ENCODE data around the gene PPM1L.
"Not testable (repeated sequence)": the region's sequence is repeated elsewhere in the genome, so short reads cannot be mapped to it uniquely, and the experiment has no call there.

PPM1L gene

DNA sequence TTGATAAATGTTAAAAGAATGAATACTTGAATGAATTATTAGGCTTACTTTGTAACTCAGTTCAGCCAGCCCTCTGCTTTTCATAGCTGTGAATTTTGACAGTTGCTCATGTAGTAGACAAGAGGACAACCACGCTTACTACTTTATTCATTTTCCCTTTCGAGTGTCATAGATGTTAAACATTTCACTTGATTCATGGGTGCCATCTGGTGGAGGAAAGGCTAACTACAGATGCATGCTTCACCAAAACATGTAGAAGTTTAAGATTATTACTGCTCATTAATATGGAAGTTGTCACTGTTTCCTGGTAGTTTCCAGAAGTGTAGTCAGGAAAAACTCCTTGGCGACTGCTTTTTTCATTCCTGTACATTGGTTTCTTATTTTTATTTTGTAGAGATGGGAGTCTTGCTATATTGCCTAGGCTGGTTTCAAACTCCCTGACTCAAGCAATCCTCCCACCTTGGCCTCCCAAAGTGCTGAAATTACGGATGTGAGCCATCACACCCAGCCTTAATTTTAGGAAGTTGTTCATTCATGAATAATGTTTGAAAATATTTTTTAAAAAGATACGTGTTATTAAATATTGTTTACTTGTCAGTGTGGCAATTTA, 186.0 kb downstream of the PPM1L start:
- DNase-seq, result peak; percentile 67

DNA sequence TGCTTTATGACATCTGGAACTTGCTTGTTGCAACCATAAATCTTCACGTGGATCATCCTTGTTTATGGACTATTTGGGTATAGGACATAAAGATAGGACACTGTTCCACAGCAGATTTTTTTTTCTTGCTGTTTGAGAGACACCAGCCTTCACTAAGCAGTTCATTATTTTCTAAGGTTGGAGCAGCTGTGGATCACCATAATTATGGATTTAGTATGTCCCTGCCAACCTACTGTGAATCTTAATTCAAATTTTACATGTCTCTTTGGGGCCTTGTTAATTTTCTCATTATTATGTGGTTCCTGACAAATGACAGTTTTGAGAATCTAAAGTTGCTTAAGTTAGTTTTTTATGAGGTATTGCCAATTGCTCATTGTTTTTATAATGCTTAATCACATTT, 188.0 kb downstream of the PPM1L start:
- DNase-seq, result no peak

DNA sequence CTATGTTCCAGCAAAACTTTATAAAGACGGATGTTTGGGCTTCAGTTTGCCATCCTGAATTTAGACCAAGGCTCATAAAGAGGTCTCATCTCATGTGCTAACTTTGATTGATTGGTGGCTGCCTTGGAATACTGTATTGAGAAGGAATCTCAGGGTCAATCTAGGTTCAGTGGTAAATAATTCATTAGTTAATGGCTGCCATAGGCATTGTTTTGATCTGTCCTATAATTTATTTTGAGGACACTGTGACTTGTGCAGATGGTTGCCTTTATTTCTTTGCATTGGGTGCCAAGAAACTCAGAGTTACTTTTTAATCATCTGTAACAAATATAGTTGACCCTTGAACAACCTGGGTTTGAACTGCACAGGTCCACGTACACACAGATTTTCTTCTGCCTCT, 189.3 kb downstream of the PPM1L start:
- DNase-seq, result no peak

DNA sequence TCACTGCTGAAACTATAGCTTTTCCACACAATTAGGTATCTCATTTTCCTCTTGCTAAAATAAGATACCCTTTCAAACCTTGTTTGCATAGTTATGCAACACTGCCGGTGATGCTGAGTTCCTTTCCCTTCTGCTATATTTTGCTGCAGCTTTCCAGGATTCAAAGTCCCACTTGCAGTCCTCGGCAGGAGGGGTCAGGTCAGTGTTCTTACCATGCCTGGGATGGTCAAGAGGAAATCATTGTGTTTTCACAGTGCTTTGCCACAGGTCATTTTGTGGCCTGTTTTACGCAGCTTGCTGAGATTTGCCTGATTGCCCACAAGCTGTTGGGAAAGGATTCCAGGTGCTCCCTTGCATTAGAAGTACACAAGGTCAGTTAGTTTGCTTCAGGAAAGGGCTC, 192.2 kb downstream of the PPM1L start:
- DNase-seq, result no peak

DNA sequence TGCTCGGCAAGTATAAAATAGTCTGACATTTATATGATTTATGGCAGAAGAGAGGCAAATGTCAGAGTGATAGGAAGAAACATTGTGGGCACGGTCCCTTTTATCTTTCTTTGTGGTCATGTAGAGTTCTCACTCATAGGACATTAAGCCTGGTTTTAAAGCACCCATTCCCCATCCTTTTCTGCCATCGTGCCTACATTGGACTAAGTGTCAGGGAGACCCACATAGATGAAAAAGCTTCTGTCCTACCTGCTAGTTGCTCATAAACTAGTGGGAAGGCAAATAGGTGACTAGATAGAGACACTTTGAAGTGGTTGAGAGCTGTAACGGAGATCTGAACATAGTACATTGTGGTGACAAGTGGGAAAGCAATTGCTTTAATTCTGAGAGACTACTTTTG, 193.4 kb downstream of the PPM1L start:
- no peak for DNase-seq

DNA sequence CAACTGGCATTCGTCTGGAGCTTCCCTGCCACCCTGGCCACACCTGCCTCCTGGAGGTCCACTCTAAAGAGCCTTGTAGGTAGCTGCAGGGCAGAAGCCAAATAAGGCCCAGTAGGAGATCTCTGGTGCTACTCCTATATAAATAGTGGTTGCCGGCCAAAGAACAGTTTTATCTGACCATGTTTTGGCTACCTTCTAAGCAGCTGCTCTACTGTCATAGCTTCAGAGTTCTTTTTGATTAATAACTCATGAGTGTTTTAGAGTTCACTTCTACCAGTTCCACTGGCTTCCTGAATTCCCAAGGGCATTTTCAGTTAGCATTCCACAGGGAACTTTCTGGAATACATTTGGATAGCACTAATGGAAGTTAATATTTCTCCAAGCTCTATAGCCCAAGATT, 194.5 kb downstream of the PPM1L start:
- DNase-seq, result no peak

DNA sequence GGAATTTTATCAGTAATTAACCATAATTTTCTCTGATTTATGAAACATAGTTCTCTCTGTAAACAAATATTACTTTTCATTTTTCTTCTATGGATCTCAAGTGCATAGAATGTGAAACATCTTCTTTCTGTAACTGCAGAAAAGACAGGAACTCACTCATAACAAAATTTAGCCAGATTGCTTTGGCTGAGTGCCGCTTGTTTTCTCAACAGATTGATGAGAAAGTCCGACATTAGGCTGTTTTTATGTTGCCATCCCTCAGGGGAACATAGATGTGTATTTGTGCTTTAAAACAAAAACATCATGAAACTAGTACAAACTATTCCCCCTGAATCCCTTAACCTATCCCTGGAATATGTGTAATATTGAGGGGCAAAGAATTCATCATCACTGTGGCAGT, 194.9 kb downstream of the PPM1L start:
- no peak for DNase-seq

DNA sequence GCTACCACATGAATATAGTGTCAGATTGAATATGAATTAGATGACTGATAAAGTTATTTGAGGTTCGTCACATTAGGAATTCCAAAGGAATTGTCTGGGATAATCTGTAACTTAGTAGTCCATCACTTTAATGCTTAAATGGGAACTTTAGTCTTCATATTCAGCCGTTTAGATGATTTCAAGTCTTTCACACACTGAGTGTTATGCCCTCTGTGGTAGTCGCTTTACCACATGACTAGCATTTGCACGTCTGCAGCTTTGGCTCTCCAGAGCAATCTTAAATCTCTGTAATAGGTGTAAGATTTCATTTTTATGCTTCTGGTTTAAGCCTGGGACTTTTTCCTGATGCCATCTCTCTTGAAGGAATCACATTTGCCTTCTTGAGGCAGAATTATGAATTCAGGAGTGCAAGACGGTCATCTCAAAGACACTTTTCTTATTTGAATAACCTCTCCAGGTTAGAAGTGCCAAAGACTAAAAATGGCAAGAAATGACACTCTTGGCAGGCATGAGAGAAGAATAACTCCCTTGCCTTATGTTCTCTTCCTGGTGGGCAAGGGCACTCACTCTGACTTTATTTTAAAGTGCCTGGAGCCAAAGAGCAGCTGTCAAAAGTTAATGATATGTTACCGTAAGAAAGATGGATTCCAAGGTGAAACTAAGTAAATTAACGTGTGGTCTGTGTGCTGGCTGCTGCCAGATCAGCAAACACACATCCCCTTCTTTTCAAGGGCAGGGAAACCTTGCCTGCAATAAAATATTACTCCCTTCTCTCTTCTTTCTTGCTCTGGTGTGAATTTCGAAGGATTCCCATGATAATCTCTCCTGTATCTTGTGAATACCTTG, 195.8 kb downstream of the PPM1L start:
- DNase-seq, result no peak

DNA sequence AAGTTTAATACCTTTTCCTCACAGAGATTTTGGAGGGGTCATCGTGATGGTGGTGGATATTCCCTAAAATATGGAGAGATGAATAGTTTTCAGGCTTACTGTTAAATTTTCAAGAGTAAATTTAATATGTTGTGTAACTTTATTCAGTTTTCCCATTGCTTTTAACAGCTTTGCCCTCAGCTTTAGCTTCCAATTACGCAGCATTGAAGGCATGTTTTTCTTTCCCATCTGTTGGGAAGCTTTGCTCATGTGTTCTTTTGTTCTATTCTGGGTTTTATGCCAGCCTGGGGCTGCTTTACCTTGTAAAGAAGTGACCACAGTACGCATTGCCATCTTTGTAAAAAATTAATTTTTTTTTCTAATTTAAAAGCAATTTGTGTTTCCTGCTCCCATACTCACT, 197.7 kb downstream of the PPM1L start:
- no peak for DNase-seq

DNA sequence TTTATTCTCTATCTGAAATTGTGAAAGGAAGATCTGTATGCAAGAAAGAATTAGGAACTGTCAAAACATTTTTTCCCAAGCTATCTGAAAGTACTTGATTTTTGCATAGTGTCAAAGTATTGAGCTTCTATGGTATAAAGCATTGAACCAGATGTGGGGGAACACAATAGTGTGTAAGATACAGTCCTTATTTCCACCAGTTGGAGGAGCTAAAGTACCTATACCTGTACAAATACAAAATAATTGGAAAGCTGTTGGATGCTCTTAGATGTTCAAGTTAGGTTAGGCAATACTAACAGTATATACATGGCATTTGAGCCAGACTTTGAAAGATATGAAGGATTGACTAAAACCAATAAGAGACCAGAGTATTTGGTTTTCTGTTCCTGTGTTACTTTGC, 200.8 kb downstream of the PPM1L start:
- no peak for DNase-seq

DNA sequence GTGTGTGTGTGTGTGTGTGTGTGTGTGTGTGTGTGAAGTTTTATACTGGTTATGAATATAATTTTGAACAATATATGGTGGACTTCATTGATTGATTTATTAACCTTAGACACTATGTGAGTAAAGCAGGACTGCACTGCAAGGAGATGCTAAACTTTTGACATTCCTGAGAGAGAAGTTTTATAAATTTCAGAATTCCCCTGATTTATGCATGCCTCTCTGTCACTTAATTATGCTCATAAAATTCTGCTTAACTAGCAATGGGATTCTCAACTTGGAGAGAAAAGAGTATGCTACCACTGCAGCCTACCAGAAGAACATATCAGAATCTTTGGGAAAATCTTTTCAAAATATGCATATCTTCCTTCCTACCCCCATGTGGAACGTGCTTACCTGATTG, 204.5 kb downstream of the PPM1L start:
- no peak for DNase-seq

DNA sequence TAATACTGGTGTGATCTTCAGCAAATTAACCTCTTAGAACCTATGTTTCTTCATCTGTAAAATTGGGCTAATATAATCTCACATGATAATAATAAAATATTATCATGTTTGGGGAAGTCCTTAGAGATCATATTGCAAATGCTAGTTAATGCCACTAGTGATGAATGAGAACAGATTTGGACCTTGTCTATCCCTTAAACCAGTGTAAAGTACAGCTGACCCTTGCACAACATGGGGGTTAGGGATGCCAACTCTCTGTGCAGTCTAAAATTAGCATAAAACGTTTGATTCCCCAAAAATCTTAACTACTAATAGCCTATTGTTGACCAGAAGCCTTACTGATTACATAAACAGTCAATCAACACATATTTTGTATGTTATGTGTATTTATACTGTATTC, 207.9 kb downstream of the PPM1L start:
- DNase-seq, result no peak

DNA sequence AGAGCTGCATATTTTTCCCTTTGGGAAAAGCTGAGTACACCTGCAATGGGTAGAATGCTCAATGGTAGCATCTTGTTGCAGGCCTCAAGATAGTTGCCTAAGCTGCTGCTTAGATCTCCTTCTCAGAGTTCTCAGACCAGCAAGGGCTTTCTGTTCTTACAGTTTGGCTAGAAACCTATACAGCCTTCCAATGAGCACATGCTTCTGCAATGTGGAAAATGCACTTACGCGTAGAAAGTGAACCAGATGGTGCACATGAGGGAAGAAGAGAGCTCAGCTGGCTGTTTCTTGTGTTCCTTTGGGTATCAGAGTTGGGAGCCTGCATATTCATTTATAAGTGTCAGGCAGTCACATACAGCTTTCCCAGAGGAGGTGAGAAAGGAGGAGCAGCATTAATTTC, 212.7 kb downstream of the PPM1L start:
- peak; percentile 22 for DNase-seq

DNA sequence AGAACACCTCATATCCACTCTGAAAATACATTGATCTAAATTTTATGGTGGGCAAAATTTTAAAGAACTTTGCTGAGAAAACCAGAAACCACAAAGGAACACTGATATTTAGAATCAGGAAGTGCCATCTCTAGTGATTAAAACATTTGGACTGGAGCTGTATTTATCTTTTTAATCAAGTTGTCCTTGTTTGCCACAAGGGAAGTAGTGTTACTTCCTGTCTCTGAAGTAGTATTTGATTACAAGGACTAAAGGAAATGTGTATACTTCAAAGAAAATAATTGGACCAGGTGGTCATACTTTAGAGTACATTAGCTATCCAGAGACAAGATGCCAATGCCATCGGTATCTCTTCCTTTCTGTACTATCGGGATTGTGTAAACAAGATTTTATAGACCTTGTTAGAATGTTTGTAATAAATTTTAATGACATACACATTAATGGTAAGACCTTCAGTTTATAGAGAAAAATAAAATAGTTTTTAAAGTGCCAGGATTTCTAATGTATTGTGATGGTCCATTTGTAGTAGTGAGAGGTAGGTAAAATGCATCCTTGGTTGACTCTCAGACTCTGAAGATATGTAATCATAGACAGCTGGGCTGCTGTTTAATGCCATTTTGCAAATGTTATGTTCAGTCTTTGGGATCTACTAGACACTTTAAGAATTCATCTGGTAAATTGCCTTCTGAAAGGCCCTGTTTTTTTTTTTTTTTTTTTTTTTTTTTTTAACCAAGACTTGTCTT, 217.2 kb downstream of the PPM1L start:
- DNase-seq, result no peak

DNA sequence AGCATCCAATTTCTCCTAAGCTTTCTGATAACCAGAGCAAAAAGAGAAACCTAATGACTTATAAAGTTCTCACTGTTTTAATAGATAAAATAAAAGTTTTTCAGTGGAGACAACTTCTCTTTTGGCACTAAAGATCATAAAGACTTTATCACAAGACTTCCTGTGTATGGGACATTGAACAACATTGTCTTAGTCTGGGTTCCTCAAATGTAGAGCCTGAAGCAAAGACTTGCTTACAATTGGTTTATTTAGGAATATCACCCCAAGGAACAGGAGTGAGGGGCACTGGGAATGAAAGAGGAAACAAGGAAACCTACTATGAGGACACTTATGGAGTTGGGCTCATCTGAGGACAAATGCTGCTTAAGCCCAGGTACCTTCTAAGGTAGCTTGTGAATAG, 221.7 kb downstream of the PPM1L start:
- DNase-seq, result no peak

DNA sequence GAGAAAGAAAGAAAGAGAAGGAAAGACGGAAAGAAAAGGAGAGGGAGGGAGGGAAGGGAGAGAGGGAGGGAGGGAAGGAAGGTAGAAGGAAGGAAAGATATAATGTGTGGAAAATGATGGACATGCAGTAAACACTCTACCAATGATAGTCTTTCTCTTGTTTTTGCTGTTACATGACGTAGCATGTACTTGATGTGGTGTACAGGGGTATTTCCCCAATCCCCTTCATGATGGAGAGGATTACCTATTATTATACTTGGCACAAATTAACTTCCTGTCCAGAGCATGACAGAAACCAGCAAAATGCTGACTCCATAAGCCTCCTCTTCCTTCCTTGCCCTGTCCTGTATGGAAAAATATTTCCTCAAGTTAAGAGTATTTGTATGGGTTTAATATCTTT, 224.7 kb downstream of the PPM1L start:
- no peak for DNase-seq

DNA sequence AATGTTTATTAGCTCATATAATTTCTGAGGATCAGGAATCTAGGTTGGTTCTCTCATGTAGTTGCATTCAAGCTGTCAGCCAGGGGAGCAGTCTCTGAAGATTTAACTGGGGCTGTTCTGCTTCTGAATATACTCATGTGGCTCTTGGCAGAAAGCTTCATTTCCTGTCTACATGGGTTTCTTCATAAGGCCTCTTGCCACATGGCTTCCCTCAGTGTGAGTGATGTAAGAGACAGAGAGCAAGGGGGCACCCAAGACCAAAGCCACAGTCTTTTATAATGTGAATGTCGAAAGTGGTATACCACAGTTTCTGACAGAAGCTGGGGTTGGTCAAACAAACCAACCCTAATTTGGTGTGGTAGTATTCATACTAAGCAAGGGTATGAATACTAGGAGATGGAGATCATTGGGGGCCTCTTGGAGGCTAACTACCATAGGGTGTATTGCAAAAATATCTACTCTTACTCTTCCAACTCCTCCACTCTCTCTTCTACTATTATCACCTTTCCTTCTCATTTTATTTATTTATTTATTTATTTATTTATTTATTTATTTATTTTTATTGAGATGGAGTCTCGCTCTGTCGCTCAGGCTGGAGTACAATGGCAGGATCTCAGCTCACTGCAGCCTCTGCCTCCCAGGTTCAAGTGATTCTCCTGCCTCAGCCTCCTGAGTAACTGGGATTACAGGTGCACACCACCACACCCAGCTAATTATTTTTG, 225.3 kb downstream of the PPM1L start:
- DNase-seq, result no peak

DNA sequence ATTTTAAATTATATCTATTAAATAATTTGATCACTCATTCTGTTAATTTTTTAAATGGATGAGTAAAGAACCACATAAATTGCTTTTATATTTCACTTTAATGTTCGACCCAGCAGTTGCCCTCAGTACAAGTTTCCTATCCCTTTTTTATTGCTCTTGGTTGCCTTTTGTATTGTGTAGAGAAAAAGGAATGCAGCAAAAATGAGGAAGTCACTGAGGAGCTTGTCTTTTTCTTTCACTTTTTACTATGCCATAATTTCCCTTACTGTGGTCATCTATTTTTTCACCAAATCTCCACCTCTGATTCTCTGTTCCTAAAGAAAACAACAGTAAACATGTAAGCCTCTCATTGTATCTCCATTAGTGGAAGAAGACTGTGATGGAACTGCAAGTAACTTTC, 226.5 kb downstream of the PPM1L start:
- DNase-seq, result no peak

DNA sequence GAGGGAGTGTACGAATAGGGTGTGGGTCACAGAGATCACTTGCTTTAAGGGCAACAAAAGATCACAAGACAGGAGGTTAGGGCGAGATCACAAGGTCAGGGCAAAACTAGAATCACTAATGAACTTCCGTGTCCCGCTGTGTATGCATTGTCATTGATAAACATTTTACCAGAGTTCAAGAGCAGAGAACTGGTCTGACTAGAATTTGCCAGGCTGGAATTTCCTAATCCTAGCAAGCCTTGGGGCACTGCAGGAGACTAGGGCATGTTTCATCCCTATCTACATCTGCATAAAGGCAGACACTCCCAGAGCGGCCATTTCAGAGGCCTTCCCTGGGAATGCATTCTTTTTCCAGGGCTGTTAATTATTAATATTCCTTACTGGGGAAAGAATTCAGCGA, 227.9 kb downstream of the PPM1L start:
- DNase-seq, result not testable (repeated sequence)

DNA sequence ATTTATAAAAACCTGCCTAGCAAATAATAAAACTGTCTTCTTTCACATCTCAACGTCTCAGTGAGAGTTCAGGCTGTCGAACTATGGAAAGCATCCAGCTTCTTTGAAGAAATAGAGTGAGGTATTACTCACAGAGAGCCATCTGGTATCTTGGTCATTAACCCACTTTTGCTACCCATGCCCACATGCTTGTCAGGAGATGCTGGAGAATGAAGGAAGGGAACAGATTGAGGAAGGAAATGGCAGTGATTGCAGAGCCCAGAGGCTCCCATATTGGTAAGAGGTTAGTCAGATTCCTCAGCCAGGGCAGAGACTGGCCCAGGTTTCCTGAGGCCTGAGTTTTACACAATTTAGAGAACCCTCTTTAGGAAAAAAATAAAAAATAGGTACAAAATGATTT, 230.0 kb downstream of the PPM1L start:
- DNase-seq, result no peak

DNA sequence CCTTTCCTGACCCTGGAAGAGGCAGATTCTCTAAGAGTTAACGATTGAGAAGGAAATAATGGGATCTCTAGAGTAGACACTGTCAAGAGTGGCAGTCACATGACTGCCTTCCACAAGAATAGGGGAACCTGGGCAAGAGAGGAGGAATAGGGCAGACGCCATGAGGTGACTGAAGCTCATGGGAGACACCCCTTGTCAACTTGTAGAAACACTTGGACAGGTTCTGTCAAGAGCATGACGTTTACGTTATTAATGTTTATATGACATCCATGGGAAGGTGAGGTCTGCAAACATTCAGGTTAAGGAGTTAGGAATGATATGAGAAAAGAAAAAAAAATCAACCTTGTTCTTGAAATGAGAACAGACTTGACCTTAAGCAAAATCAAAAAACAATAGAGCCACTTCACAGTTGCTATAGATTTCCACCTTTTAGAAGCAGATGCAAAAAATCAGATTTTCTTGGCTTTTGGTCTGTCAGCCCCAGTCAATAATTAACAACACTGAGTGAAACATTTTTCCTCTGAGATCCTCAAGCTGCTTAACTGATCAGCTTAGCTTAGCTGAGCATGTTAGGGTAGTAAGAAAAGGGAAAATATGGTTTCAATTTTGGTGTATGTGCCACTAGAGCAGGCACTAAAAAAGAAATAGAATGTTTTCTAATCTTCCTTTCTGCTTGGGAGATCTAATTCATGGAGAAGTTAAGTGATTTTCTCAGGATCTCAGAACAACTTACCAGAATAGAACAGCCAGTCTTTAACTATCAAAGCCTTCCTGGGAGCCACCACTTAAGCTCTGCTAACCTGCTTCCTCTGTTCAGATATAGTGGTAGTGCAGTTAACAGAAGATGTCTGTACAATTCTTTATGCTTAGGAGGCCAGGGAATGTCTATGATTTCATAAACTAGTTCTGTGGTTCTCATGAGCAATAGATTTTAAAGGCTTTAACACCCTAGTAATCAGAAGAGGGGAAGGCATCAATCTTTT, 232.2 kb downstream of the PPM1L start:
- no peak for DNase-seq

DNA sequence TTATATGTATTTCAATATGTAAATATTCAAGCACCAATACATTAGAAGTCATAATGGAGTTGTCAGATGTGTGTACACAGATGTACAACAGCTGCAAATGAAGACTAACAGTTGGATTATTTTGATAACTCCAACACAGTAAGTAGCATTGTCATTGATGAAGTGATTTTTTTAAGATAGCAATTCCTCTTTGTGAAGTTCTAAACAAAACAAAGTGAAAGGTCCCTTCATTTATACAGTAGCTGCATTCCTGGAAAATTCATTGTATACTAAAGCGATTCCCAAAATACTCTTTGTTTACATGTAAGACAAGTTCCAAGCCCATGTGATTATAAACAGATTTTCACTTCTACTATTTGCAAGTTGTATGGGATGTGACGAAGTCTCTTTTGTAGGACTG, 234.4 kb downstream of the PPM1L start:
- no peak for DNase-seq
